HG03066 (cell line): ENCODE measurements around the gene PALB2.

Source experiments
- ATAC-seq: cut with Tn5 transposase; IDR thresholded peaks from one replicate; pipeline ENCODE4 v1.9.1; 2021; ENCODE audit warnings: low read depth; ENCODE audit not compliant: unreplicated experiment

The PALB2 gene

GRCh38 chr16:23556881-23557778, 84.0 kb downstream of the PALB2 start, which contains the start of the genes EARS2 and UBFD1:
Gene EARS2 (minus strand): TSS chr16:23557350. CDS start chr16:23557343, 7 bp downstream.
Gene UBFD1 (plus strand): TSS chr16:23557727. CDS start chr16:23557743, 16 bp downstream.
- ATAC-seq, result peak; percentile 93

GRCh38 chr16:23554536-23554935, 86.6 kb downstream of the PALB2 start:
- ATAC-seq, result no peak
